DOHH2 (cell line): ENCODE results near the gene PTEN.

ENCODE experiments used
- CTCF ChIP-seq: fragments of 200-600 bp; sonication (generic); IDR thresholded peaks from one replicate; pipeline ENCODE4 v1.5.1; 2014; ENCODE audit warnings: antibody characterized with exemption, mild to moderate bottlenecking, low read depth, low read length; ENCODE audit not compliant: poor library complexity, severe bottlenecking
- EZH2phosphoT487 ChIP-seq: fragments of 200-600 bp; sonication (generic); IDR thresholded peaks from 2 replicates; pipeline ENCODE4 v1.6.1; 2017; ENCODE audit warnings: borderline replicate concordance, mild to moderate bottlenecking, antibody characterized with exemption, low read length, moderate library complexity, mixed read lengths

GRCh38 chr10:87974130-87974529 is 110.7 kb downstream of the PTEN start:
- TF ChIP-seq CTCF (no peak), EZH2phosphoT487 (no peak)
